Prostate gland (tissue), 2 donors: ENCODE data around the gene ERMP1.

Source experiments
- CTCF ChIP-seq, 4 experiments: fragments of 200-600 bp in 2 of 4; fragments of 450-650 bp in 2 of 4; sonication (generic) in 2 of 4; IDR thresholded peaks; 1 replicate in 3 of 4; 2 replicates in 1 of 4; pipeline ENCODE4 v1.5.1; 2016 to 2019; ENCODE audit warnings: antibody characterized with exemption in 4 of 4, mild to moderate bottlenecking in 2 of 4, moderate library complexity in 2 of 4
- POLR2A ChIP-seq: fragments of 450-650 bp; IDR thresholded peaks from one replicate; pipeline ENCODE4 v1.6.1; 2016; ENCODE audit warnings: antibody characterized with exemption, mild to moderate bottlenecking

- no peak for TF ChIP-seq POLR2A
- no peak for TF ChIP-seq CTCF (IDR thresholded peaks at IDR 0.05)
These were observed 27.4 kb downstream of the ERMP1 start for GRCh38 chr9:5805478-5805877.
